SK-N-MC (cell line): ENCODE results near the gene KLHDC4.

Experiments
- EZH2 ChIP-seq: fragments of 200-600 bp; sonication (generic); IDR thresholded peaks from one replicate; pipeline ENCODE4 v1.6.1; 2017; ENCODE audit warnings: antibody characterized with exemption
- POLR2AphosphoS5 ChIP-seq: IDR thresholded peaks from 2 replicates; pipeline ENCODE4 v1.6.1; 2012; ENCODE audit warnings: mild to moderate bottlenecking, low read depth, low read length, borderline replicate concordance

- no peak for TF ChIP-seq POLR2AphosphoS5
- TF ChIP-seq EZH2: no peak
These were observed 3.2 kb downstream of the KLHDC4 start for GRCh38 chr16:87762620-87763019.
